Hepatocyte (in vitro differentiated cells): ENCODE results near the gene CD164.

Experiments
- EZH2 ChIP-seq: fragments of 200-600 bp; sonication (generic); IDR thresholded peaks from 2 replicates; pipeline ENCODE4 v1.6.1; 2016; ENCODE audit warnings: antibody characterized with exemption, mild to moderate bottlenecking, borderline replicate concordance
- EZH2phosphoT487 ChIP-seq: fragments of 200-600 bp; sonication (generic); IDR thresholded peaks from one replicate; pipeline ENCODE4 v1.6.1; 2018; ENCODE audit warnings: antibody characterized with exemption, mild to moderate bottlenecking, low read depth, moderate library complexity; ENCODE audit not compliant: unreplicated experiment, severe bottlenecking
- TF ChIP-seq, protein P1 (sequence below): fragments of 200-600 bp; sonication (generic); IDR thresholded peaks from 2 replicates; pipeline ENCODE4 v1.5.1; 2016; ENCODE audit warnings: antibody characterized with exemption, mild to moderate bottlenecking; ENCODE audit not compliant: poor library complexity

DNA sequence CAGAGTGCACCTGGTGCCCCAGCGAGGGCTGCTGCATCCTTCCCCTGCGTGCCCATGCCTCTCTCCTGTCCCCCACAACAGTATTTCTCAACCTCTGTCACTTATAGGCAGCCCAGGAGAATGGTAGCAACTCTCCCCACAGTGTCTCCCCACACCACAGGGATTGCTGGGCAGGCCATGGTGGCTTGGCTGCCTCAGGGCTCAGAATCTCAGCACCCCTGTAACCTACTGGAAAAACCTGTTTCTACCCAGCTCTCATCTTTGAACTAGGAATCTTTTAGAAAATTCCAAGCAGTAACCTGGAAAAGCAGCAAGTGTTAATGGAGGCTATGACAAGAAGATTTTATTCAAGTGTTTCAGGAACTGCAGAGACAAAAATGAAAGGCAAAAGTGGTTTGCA is 38.0 kb downstream of the CD164 start:
- TF ChIP-seq, protein P1, sequence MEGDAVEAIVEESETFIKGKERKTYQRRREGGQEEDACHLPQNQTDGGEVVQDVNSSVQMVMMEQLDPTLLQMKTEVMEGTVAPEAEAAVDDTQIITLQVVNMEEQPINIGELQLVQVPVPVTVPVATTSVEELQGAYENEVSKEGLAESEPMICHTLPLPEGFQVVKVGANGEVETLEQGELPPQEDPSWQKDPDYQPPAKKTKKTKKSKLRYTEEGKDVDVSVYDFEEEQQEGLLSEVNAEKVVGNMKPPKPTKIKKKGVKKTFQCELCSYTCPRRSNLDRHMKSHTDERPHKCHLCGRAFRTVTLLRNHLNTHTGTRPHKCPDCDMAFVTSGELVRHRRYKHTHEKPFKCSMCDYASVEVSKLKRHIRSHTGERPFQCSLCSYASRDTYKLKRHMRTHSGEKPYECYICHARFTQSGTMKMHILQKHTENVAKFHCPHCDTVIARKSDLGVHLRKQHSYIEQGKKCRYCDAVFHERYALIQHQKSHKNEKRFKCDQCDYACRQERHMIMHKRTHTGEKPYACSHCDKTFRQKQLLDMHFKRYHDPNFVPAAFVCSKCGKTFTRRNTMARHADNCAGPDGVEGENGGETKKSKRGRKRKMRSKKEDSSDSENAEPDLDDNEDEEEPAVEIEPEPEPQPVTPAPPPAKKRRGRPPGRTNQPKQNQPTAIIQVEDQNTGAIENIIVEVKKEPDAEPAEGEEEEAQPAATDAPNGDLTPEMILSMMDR, result no peak
- TF ChIP-seq EZH2, result no peak
- TF ChIP-seq EZH2phosphoT487, result no peak
